GM12801 (cell line): ENCODE results near the gene PKD2L1.

Experiments used
- CTCF ChIP-seq: IDR thresholded peaks from one replicate; pipeline ENCODE4 v1.5.1; 2011; ENCODE audit warnings: control low read depth; ENCODE audit not compliant: insufficient read length; ENCODE audit errors: extremely low read depth

Gene PKD2L1

GRCh38 chr10:100370714-100371481, 40.9 kb upstream of the PKD2L1 start:
- TF ChIP-seq CTCF, result no peak

DNA sequence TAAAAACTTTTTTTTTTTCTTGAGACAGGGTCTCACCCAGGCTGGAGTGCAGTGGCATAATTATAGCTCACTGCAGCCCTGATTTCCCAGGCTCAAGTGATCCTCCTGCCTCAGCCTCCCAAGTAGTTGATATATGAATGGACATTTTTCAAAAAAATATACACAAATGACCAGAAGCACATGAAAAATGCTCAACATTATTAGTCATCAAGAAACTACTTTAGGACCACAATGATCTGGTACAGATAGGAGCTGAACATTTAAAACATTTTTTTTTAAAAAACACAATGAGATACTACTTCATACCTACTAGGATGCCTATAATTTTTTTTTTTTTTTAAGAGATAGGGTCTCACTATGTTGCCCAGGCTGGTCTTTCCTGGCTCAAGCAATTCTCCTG, 38.7 kb upstream of the PKD2L1 start:
- TF ChIP-seq CTCF, result no peak

- TF ChIP-seq CTCF, result no peak
Observed at GRCh38 chr10:100364735-100365391, 34.8 kb upstream of the PKD2L1 start.

DNA sequence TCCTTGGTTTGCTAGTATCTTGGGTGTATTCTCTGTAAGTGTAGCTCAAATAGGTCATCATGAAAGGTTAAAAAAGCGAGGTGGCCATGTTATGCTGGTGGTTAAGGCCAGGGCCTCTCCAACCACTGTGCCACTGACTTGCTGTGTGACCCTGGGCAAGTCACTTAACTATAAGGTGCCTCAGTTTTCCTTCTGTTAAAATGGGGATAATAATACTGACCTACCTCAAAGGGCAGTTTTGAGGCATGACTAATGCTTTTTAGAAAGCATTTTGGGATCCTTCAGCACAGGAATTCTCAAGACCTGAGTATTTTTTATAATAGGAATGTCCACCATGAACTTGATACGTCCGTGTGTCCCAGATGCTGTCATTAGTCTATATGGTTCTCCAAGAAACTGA, 34.1 kb upstream of the PKD2L1 start:
- TF ChIP-seq CTCF, result no peak

GRCh38 chr10:100362570-100363496, 32.8 kb upstream of the PKD2L1 start:
- TF ChIP-seq CTCF, result no peak

DNA sequence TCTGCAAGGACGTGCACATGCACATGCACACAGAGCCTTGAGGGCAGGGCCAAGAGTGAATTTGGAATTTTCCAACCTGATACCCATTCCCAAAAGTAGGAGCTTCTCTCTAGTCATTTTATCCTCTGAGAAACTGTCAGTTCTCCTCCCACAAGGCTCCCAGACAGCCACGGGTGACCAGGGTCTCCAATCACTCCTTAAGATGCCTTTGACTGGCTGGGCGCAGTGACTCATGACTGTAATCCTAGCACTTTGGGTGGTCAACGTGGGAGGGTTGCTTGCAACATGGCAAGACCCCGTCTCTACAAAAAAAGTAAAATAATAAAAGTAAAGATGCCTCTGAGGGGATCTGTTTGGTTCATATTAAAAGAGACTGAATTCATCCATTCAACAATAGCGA, 30.2 kb upstream of the PKD2L1 start:
- no peak for TF ChIP-seq CTCF

DNA sequence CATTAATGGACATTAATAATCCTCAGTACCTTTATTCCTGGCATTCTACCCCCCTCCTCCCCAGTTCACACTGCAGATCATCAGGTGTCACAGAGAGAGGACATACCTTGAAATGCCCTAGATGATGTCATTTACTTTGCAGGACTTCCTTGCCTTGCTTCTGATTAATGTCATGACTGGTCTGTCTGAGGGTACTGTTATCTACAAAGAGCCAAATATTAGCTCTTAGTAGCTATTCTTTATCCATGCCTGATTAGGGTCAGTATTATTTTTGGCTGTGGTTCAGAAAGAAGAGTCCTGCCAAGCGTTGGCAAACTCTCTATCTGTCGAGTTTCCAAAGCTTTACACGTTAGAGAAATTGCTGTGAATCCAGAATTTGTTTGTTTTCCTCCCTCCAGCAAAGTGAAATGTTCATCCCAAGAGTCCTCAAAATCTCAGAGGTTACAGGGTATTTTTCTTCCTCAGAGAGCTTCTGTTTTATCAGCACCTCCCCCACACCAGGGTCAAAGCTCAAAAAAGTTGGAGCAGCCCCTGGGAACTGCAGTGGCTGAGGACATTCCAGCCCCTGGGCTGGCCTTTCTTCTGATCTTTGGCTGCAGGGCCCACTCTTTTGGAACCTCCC, 29.6 kb upstream of the PKD2L1 start:
- TF ChIP-seq CTCF, result no peak
